Myocyte (in vitro differentiated cells): ENCODE measurements around the gene TRIM44. TPM values are rescaled to one million over a fixed set of nuclear protein-coding genes. Genes with fewer than 3 reads are reported as not detected.
"Not testable (repeated sequence)": the region's sequence is repeated elsewhere in the genome, so short reads cannot be mapped to it uniquely, and the experiment has no call there.

Experiments used
- DNase-seq: peaks from one replicate; pipeline ENCODE4 v3.0.0-alpha.2; 2012; ENCODE audit warnings: low read depth
- total RNA-seq: library from RNA; depleted of rRNA; stranded (reverse); fragments of >200 nt; gene quantifications from 2 replicates; pipeline ENCODE4 v1.2.3, GENCODE V29; 2014

The TRIM44 gene
- total RNA-seq, 1 donor from 2014 or later, result 56.8 TPM

DNA sequence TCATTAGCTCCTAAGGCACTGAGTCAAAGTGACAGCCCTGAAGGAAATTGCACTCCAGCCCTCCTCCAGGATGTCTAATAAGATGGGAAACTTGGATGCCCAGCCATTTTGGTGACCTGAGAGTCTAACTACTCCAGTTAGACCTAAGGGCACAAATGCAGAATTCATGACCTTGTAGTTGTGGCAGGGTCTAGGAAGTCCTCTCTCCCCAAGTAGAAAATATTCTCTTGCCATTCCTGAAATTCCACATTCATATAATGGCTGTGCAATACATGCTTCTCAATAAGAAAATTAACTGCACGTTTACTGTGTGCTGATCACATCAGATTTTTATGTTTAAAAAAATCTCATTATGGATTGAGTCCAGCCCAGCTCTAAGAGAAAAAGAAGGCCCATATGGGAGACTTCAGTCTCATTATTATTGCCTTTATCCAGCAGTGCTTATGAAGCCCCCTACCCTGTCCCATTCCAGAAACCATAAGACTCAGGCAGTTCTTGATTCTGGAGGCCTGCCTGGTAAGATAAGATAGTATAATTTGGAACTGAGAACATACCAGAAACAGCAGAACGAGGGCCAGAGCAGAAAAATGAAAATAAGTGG lies 147.6 kb downstream of the TRIM44 start:
- DNase-seq, result no peak

DNA sequence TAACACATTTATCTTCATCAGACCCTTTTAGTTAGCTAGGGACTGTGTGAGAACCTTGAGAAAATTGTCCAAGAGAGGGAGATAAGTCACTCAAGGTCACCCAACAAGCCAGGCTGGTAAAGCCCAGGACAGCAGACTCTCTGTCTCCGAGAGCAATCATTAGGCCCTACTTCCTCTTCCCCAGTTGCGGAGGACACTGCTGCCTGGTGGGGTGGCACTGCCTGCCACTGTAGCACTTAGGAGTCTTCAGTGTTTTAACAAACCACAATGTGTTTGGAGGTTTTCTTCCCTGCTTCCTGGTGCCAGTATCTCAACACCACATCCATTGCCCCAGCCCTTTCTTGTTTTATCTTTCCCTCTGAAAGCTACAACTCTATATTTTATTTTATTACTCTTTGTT lies 149.2 kb downstream of the TRIM44 start:
- DNase-seq, result no peak

DNA sequence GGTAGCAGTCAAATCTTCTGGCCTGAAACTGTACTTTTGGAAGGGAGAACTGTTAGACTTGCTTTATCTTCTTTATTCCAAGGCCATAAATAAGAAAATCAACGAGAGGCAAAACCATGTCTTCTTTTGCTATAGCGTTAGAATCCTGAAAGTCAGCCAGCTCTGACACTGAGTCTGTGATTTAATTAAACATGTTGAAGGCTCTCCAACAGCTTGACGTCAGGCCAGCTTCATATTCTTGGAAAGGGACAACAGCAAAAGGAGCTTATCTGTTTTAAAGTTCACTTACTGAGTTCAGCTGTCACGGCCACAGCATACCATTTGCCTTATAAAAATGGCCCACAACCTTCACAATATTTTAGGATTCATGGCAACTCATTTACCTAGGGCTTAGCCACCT lies 150.3 kb downstream of the TRIM44 start:
- DNase-seq, result peak; percentile 44

DNA sequence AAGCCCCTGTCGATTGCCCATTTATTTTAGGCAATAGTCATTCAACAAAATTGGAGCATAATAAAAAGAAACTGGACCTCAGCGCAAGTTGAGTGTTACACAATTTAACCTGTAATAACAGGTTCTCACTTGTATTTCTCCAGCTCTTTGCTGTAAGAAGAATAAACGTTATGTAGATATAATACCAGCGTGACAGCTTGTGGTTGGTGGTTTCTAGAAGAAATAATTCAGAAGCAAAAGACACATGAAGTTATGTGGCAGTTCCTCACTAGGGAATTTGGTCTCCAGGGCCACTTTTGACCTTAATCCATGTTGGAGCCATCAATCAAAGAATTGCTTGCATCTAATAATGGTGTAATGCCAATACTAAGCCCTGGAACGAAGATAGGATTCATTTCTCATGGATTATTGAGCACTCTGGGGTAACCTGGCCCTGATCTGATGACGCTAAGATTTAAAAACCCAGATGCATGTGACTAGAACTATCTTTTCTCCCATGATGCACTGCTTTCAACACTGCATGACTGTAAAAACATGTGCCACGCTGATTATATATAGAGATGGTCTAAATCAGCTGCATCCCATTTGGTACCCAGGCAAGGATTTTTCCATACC lies 151.6 kb downstream of the TRIM44 start:
- DNase-seq, result no peak

DNA sequence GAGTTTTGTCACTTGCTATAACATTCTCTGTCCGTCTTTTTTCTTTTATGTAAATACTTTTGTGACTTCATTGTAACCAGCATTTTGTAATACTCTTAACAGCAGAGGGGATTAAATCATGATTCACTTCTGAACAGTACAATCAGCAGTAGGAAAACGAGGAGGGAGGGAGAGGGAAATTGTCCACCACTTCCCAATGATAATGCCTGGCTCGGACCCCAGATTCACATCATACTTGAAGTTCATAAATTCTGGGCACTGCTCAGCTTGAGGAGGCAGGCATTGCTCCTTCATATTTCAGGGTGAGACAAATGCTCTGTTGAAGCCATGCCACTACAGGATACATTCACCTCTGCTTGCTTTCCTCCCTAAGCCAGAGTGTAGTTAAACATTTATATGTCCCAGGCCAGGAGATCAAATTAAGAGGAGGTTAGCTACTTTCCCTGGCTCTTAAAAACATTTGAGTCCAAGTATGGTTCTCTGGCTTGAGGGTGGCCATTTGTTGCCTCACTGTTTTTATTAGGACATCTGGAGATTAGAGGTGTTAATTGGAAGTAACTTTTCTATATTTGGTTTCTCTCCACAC lies 152.2 kb downstream of the TRIM44 start:
- DNase-seq, result no peak

DNA sequence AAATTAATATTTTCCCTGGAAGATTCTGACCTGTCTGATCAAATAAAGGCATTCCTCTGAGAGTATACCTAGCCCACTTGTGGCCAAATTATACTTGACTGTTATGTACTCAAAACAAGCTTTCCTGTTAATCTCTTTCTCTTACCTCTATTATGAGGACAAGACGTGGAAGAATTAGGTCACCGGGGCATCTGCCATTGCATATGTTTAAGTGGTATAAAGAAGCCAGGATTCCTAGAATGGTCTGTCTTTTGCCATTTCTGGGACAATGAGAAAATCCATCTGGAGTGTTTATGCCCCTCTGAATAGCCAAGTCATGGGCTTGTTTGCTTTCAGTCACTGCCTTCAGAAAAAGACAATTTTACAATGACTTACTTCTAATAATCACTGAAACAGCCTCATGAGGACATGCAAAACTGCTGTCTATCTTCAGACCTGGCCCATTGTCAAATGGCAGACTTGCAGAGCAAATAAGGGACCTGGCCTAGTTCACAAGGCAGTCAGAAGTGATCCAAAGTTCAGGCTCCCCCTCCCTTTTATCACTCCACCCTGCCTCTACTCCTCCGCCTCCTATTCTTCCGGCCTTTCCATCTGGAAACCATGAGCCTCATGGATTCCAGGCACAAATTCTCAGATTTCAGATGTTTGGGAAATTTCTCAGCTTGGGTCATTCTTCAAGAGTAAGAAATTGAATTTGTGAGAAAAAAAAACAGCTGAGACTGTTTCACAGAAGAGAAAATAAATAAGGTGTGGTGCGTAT lies 153.2 kb downstream of the TRIM44 start:
- peak; percentile 72 for DNase-seq

DNA sequence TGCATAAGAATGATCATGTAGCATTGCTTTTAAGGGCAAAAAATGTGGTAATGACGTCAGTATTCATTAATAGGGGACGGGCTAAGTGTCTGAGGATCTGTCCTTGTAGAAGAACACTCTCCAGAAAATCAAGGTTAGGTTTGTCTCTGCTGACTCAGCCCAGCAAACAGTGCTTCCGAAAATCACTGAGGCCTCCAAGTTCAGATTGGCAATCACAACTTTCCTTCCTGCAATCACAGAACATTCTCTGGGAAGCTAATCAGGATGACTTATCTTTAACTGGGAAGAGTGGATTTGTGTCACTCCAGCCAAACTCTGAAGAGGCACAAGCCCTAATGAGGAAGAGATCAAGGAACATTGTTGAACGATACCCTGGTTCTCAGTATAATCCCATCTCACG lies 158.0 kb downstream of the TRIM44 start:
- DNase-seq, result no peak

DNA sequence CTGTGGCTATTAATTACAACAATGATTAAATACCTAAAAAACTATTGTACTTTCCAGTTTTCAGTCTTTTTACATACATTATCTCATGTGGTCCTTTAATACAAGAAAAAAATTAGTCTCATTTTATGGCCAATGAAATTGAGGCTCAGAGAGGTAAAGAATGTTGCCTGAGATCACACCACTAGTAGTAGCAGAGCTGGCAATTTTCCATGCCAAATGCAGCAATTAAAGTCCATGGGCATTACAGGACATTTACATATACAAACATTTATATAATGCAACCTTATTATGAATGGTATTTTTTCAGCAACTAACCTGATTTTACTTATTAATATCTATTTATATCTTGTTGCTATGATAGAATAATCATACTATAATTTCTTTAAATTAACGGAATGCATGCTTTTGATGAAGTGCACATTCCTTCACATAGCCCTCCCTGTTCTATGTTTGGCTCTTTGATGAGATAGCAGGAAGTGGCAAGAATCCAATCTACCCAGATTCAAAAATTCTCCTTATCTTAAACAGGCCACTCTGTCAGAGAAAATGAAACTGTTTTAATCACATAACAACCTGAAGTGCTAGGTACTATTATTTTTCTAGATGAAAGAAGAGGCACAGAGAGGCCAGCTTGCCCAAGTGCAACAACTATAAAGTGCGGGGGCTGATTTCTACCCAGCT lies 160.4 kb downstream of the TRIM44 start:
- DNase-seq, result no peak

DNA sequence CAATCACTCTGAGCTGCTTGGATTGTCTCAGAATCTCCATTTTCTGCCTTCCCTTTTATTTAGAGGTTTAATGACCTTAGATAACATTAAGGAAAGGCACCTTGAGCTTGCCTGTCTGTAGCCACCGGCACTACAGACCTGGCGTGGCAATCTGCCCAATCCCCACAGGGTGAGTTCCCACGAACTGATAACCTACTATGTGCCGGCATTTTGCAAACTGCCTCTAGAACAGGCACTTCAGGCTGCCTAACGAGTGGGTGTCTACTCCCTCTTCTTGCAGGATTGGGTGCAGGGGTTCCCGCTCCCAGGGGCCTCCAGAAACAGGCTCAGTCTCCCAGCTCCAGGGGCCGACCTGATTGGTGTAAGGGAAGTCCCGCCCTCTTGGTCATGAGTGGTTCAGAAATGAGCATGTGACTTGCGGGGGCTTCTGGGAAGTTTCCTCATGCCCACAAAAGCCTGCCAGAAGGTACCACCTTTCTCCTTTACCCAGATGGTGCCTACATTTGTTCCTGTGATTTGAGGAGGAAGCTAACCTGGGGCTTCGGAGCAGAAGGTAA lies 161.2 kb downstream of the TRIM44 start:
- no peak for DNase-seq

DNA sequence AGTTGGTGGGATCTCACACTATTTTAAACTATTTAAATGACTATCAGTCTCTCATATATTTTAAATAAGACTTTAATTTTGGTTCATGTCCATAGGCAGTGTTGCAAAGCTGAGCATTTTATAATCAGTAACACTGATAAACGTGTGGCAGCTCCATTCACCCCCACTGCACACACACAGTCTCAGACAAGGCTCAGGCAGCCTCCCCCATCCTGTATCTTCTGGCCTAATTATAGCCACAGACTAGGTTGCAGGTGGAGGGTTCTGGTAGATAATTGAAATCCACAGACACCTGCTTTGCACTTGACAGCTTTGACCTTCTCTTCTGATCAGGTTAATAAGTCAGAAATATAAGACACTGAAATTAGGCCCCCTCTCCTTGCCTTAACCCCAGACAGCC lies 162.8 kb downstream of the TRIM44 start:
- no peak for DNase-seq

DNA sequence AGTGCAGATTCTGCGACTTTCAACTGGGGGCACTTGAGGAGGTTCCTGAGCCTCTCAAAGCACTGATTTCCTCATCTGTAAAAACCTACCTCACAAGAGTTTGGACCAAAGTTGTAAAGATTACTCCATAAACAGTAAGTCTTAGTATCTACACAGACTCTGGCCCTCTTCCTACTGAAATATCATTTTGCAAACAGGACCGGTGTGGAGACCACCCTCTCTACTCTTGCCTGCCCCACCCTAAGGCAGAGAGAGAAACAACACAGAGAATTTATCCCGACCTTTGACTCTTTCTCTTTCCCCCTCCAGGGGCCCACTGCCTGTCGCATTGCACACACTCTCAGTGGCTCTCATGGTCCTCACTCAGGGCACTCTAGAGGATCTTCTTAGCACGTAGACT lies 163.4 kb downstream of the TRIM44 start:
- DNase-seq, result no peak

DNA sequence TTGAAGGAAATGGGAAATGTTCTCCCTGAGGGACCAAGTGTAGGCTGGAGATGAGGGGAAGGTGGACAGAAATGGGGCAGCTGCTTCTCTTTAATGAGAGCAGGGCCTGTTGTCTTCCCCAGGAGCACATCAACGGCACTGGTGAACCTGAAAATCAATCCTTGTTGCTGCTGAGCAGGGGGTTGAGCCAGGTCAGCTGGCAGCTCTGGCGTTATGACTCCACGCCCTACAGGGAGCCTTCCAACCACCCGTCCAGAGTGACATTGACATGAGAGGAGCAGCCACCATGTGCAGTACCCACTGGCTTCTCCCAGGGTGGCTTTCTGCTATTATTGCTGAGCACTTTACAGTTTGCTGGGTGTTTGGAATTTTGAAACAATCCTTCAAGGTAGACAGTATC lies 164.4 kb downstream of the TRIM44 start:
- no peak for DNase-seq

DNA sequence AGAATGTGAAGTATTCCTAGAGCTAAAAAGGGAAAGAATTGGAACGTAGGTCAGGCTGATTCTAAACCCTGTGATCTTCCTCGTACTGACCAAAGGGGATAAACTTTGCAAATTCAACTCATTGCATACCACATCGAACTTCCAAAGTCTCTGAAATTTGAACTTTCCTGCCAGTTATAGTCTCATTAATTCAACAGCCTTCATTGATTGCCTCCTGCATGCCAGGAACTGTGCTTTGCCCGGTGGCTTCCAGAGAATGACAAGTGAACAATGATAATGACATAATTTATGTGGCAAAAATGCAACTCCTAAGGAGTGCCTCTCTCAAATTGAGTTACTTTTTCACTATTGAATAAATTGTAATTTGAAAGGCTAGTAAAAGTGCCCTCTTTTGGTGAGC lies 173.6 kb downstream of the TRIM44 start:
- DNase-seq, result no peak

DNA sequence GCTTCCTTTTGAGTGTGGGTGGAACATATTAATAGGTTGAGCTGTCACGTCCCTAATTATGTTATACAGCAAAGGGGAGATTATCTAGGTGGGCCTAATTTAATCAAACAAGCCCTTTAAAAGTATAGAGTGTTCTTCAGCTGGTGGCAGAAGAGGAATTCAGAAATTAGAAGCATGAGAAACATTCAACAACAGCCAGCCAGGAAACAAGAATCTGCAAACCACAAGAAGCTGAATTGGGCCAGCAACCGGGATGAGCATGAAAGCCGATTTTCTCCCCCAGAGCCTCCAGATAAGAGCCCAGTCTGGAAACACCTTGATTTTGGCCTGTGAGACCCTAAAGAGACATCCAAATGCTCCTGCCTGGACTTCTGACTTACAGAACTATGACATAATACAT lies 175.5 kb downstream of the TRIM44 start:
- DNase-seq, result no peak

DNA sequence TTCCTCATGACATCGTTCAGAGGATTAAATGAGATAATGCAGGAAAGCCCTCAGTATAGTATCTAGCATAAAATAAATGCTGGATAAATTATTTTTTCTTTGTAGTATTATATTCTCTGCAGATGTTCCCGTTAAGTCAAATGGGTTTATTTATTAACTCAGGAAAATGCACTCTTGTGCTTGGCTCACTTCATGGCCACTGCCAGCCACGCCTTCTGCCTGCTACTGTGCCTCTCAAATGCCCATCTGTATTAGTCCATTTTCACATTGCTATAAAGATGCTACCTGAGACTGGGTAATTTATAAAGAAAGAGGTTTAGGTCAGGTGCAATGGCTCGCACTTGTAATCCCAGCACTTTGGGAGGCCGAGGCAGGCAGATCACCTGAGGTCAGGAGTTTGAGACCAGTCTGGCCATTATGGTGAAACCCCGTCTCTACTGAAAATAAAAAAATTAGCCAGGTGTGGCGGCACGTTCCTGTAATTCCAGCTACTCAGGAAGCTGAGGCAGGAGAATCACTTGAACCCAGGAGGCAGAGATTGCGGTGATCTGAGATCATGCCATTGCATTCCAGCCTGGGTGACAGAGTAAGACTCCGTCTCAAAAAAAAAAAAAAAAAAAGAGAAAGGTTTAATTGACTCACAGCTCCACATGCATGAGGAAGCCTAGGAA lies 176.3 kb downstream of the TRIM44 start:
- not testable (repeated sequence) for DNase-seq

DNA sequence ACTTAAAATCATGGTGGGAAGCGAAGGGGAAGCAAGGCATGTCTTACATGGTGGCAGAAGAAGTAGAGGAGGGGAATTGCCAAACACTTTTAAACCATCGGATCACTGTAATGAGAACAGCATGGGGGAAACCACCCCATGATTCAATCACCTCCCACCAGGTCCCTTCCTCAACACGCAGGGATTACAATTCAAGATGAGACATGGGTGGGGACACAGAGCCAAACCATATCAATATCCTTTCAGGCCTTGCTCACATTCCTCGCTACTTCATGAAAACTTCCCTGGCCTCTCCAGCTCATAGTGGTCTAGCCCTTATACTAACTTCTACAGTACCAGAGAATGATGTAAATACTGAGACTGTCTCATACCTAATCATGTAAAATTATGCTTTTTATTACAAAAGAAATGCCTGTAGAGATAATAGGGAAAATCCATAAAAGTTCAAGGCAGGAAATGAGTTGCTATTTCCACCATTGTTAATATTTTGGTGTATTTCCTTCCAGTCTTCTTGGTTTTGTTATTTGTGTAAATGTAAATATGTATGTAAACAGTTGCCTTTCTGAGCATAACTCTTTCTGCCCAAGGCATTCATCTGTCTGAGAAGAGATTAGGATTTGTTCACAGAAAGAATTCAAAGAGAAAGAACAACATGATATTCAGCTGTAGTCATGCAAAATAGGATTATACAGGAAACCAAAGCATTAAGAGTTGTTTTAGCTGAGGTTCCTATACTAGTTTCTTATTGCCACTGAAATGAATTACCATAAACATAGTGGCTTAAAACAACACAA lies 177.0 kb downstream of the TRIM44 start:
- no peak for DNase-seq

DNA sequence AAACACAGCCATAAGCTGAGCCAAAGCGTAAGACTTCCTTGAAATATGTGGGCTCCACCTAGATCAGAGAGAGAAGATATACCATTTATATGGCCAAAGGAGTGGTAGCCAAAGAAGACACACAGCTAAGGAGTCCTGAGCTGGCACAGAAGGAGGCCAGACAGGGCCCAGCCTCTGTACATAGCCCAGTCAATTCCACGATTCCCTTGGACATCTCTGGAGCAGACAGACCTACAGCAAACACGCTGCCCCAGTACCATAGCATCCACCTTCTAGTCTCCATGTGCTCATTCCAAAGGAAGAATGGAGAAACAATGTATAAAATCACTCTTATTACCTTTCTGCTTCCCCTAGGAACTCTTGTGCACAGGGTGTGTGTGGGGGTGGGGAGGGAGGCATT lies 179.2 kb downstream of the TRIM44 start:
- DNase-seq, result no peak

DNA sequence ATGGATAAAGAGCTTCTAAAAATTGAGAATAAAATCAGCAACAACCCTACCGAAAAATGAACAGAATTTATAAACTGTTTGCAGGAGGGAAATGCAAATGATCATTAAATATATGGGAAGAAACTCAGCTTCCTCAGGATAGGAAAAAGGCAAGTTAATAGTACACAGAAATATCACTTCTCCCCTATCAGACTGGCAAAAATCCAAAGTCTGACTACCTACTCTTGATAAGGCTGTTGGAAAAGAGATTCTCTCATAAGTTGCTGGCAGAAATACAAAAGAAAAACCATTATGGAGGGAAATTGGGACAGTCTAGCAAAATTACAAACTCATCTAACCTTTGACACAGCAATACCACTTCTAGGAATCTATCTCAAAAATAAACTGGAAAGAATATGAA lies 180.4 kb downstream of the TRIM44 start:
- DNase-seq, result no peak

DNA sequence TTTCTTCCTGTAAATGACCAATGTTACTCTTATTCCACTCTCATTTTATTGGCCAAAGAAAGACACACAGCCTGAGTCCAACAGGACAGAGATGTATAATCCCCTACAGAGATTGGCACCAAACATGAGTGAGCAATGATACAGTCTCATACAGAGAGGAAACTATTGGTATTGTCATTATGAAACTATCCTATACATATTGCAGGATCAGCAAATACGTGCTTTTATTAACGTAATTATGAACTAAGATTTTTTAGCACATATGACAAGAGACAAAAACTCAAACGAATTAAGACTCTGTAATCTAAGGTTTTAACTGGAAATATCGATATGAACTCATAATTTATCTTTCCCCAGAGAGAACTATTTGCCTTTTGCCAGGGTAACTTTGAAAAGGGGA lies 182.0 kb downstream of the TRIM44 start:
- DNase-seq, result no peak

DNA sequence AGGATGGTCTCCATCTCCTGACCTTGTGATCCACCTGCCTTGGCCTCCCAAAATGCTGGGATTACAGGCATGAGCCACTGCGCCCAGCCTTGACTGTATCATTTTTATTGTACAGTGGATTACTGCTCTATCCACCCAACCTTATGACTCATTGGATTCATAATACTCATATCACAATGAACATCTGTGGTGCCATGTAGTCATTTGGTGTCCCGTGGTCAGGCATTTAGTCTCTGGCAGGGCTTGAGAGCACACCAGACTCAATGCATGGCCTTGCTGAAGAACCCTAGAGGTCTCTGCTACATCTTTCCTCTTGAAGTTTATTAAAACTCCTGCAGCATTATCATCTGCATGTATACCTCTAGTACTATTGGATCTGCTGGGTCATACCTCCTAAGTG lies 183.3 kb downstream of the TRIM44 start:
- DNase-seq, result peak; percentile 27
